HepG2 (cell line): ENCODE measurements around the gene MRS2. TPM values are rescaled to one million over a fixed set of nuclear protein-coding genes. Genes with fewer than 3 reads are reported as not detected.
A peak's percentile ranks its signal among the peaks of the same experiment; 100 is the strongest.

Experiments used
- AFF4 ChIP-seq: sonication (generic); formaldehyde crosslinking; IDR thresholded peaks from 2 replicates; pipeline ENCODE4 v1.4.0; 2020; ENCODE audit warnings: missing genetic modification reagents
- KDM5A ChIP-seq: fragments of 200-600 bp; sonication (generic); IDR thresholded peaks from 2 replicates; pipeline ENCODE4 v1.7.0; 2018; ENCODE audit warnings: antibody characterized with exemption, mild to moderate bottlenecking, low read length, borderline replicate concordance
- MED1 ChIP-seq: sonication (generic); formaldehyde crosslinking; IDR thresholded peaks from 2 replicates; pipeline ENCODE4 v1.4.0; 2020; ENCODE audit warnings: missing genetic modification reagents
- NFKB2 ChIP-seq: sonication (generic); formaldehyde crosslinking; IDR thresholded peaks from 2 replicates; pipeline ENCODE4 v1.4.0; 2020; ENCODE audit warnings: missing genetic modification reagents, borderline replicate concordance
- PLRG1 ChIP-seq: fragments of 450-650 bp; conservative IDR thresholded peaks from 2 replicates; pipeline ENCODE4 v1.6.1; 2016
- SOX6 ChIP-seq, 2 experiments: fragments of 450-650 bp in 1 of 2; sonication (generic) in 1 of 2; formaldehyde crosslinking in 1 of 2; IDR thresholded peaks; 2 replicates each; pipeline versions ENCODE4 v1.4.0 to v1.6.1; 2017 to 2020; ENCODE audit warnings: antibody characterized with exemption in 1 of 2, mild to moderate bottlenecking in 1 of 2, missing genetic modification reagents in 1 of 2
- ZBTB40 ChIP-seq, 2 experiments: fragments of 450-650 bp in 1 of 2; sonication (generic) in 1 of 2; formaldehyde crosslinking in 1 of 2; IDR thresholded peaks; 2 replicates each; pipeline versions ENCODE4 v1.6.1 to v1.8.0; 2016 to 2022; ENCODE audit warnings: antibody characterized with exemption in 1 of 2, mild to moderate bottlenecking in 1 of 2, missing genetic modification reagents in 1 of 2
- ZNF24 ChIP-seq: fragments of 450-650 bp; IDR thresholded peaks from 2 replicates; pipeline ENCODE4 v1.6.1; 2017; ENCODE audit warnings: antibody characterized with exemption, mild to moderate bottlenecking
- ZNF282 ChIP-seq: fragments of 450-650 bp; IDR thresholded peaks from 2 replicates; pipeline ENCODE4 v1.6.1; 2018; ENCODE audit not compliant: partially characterized antibody
- ZNF343 ChIP-seq: sonication (generic); formaldehyde crosslinking; IDR thresholded peaks from 2 replicates; pipeline ENCODE4 v1.4.0; 2020; ENCODE audit warnings: mild to moderate bottlenecking, missing genetic modification reagents
- ZNF441 ChIP-seq: sonication (generic); formaldehyde crosslinking; IDR thresholded peaks from 2 replicates; pipeline ENCODE4 v1.7.0; 2021; ENCODE audit warnings: missing genetic modification reagents, borderline replicate concordance
- ZNF576 ChIP-seq: sonication (generic); formaldehyde crosslinking; IDR thresholded peaks from 2 replicates; pipeline ENCODE4 v1.4.0; 2020; ENCODE audit warnings: mild to moderate bottlenecking, missing genetic modification reagents
- ZNF614 ChIP-seq: IDR thresholded peaks from 2 replicates; pipeline ENCODE4 v1.6.1; 2018; ENCODE audit warnings: missing biosample characterization, missing genetic modification reagents, inconsistent platforms, borderline replicate concordance
- ZNF713 ChIP-seq: sonication (generic); formaldehyde crosslinking; IDR thresholded peaks from 2 replicates; pipeline ENCODE4 v1.4.0; 2020; ENCODE audit warnings: mild to moderate bottlenecking, missing genetic modification reagents
- ZNF749 ChIP-seq: sonication (generic); formaldehyde crosslinking; IDR thresholded peaks from 2 replicates; pipeline ENCODE4 v1.8.0; 2022; ENCODE audit warnings: mild to moderate bottlenecking, missing genetic modification reagents, moderate library complexity, borderline replicate concordance
- polyA plus RNA-seq, 8 experiments: library from polyadenylated mRNA; depleted of rRNA in 3 of 8; stranded (reverse) in 7 of 8; unstranded in 1 of 8; fragments of >200 nt; fragmentation: Illumina TruSeq in 4 of 8; extraction: Trizol in 4 of 8; gene quantifications; 2 replicates each; pipeline versions ENCODE4 v1.2.1 to v1.2.3, GENCODE V29; 2011 to 2016; ENCODE audit warnings: low read depth in 4 of 8, missing spikeins in 1 of 8, mixed read lengths in 1 of 8; ENCODE audit not compliant: insufficient read depth in 1 of 8
- total RNA-seq, 5 experiments: library from RNA; depleted of rRNA; stranded (reverse); fragments of >200 nt; fragmentation: Illumina TruSeq; extraction: Trizol; gene quantifications; 2 replicates each; pipeline ENCODE4 v1.2.3, GENCODE V29; 2016; ENCODE audit warnings: low read depth in 1 of 5

Gene MRS2
- total and polyA plus RNA-seq, 2 of the 13 experiments (the other 11 are each of a cell fraction or from before 2014, with no cell fraction given): 31.1 to 83.8 TPM

- peak; percentile 88; the same call in 1 of the 2 replicates for TF ChIP-seq ZNF576 (CRISPR knock-in tag)
- no peak for TF ChIP-seq ZNF713 (CRISPR knock-in tag)
- no peak for TF ChIP-seq PLRG1
- TF ChIP-seq KDM5A: peak; percentile 61; the same call in 1 of the 2 replicates
- peak; percentile 48; the same call in 1 of the 2 replicates for TF ChIP-seq ZNF614 (CRISPR knock-in tag)
- TF ChIP-seq ZNF749: peak; percentile 94; the same call in 1 of the 2 replicates
- no peak for TF ChIP-seq AFF4 (CRISPR knock-in tag)
- peak; percentile 95; the same call in 1 of the 2 replicates for TF ChIP-seq NFKB2 (CRISPR knock-in tag)
- no peak for TF ChIP-seq SOX6 (IDR thresholded peaks at IDR 0.05)
- peak; percentile 79 for TF ChIP-seq SOX6 (CRISPR knock-in tag; IDR thresholded peaks at IDR 0.05)
- peak; percentile 76 for TF ChIP-seq MED1 (CRISPR knock-in tag)
- TF ChIP-seq ZNF441 (CRISPR knock-in tag): peak; percentile 90
- TF ChIP-seq ZNF343 (CRISPR knock-in tag): peak; percentile 97
- TF ChIP-seq ZBTB40 (IDR thresholded peaks at IDR 0.05): no peak
- peak; percentile 92 for TF ChIP-seq ZBTB40 (CRISPR knock-in tag; IDR thresholded peaks at IDR 0.05)
- no peak for TF ChIP-seq ZNF282
- no peak for TF ChIP-seq ZNF24
These were observed at the start of gene MRS2 (continued) for GRCh38 chr6:24402697-24403500.
